Lung (tissue), 12 donors: ENCODE results near the gene IL24. TPM values are rescaled to one million over a fixed set of nuclear protein-coding genes. Genes with fewer than 3 reads are reported as not detected.

Source experiments
- ATAC-seq: fragments of 200-7000 bp; cut with Tn5 transposase; one replicate; pipeline ENCODE4 v1.9.1; 2020; ENCODE audit warnings: moderate number of reproducible peaks; ENCODE audit not compliant: insufficient read depth, low FRiP score
- DNase-seq, 3 donors: peaks; one replicate each; pipeline ENCODE4 v3.0.0-alpha.2; 2013 to 2017
- H3K27ac ChIP-seq, 2 donors: one replicate each; pipeline ENCODE4 v1.5.1; 2013; ENCODE audit warnings: mild to moderate bottlenecking in 2 of 2, moderate library complexity in 2 of 2, control low read depth in 1 of 2, inconsistent platforms in 1 of 2, low read depth in 1 of 2, low read length in 1 of 2
- H3K27me3 ChIP-seq, 3 donors: one replicate each; pipeline ENCODE4 v1.5.1; 2013; ENCODE audit warnings: low read length in 2 of 3; ENCODE audit not compliant: control insufficient read depth in 3 of 3, insufficient read depth in 3 of 3
- H3K36me3 ChIP-seq, 4 donors: one replicate each; pipeline ENCODE4 v1.5.1; 2013; ENCODE audit warnings: low read length in 4 of 4, mild to moderate bottlenecking in 1 of 4, moderate library complexity in 1 of 4; ENCODE audit not compliant: control insufficient read depth in 4 of 4, insufficient read depth in 4 of 4
- H3K4me1 ChIP-seq, 5 donors: one replicate each; pipeline ENCODE4 v1.5.1; 2013; ENCODE audit warnings: low read length in 5 of 5, mild to moderate bottlenecking in 2 of 5, moderate library complexity in 1 of 5; ENCODE audit not compliant: control insufficient read depth in 5 of 5, insufficient read depth in 5 of 5
- H3K4me3 ChIP-seq: one replicate; pipeline ENCODE4 v1.5.1; 2013; ENCODE audit warnings: mild to moderate bottlenecking, control low read depth, moderate library complexity
- H3K9ac ChIP-seq, 2 donors: one replicate each; pipeline ENCODE4 v1.5.1; 2013; ENCODE audit warnings: low read length in 2 of 2, control low read depth in 1 of 2; ENCODE audit not compliant: insufficient read depth in 1 of 2
- H3K9me3 ChIP-seq, 4 donors: one replicate each; pipeline ENCODE4 v1.5.1; 2013; ENCODE audit warnings: low read length in 3 of 4, mild to moderate bottlenecking in 1 of 4, moderate library complexity in 1 of 4; ENCODE audit not compliant: control insufficient read depth in 4 of 4, insufficient read depth in 3 of 4
- CTCF ChIP-seq: IDR thresholded peaks from 2 replicates; pipeline ENCODE4 v1.5.1; 2012; ENCODE audit warnings: mild to moderate bottlenecking; ENCODE audit errors: control extremely low read depth, extremely low read depth
- WGBS, 2 donors: extraction: QIAGEN DNeasy Blood & Tissue Kit; methylation state at CpG; one replicate each; pipeline ENCODE4 v1.1.7; 2013; 5-methylcytosine and 5-hydroxymethylcytosine counted together
- polyA plus RNA-seq, 2 donors: library from polyadenylated mRNA; stranded (reverse); fragments of 200-250 nt; gene quantifications; one replicate each; pipeline ENCODE4 v1.2.1, GENCODE V29; 2013
- total RNA-seq, 2 donors: library from RNA; depleted of rRNA in 1 of 2; stranded (reverse); fragments of >200 nt in 1 of 2; gene quantifications; one replicate each; pipeline ENCODE4 v1.2.1, GENCODE V29; 2014 to 2021
- donor health status: control.
- donor health status: control.
- donor health status: Bipolar disorder and iron deficiency.
- donor health status: healthy.
- donor health status: DM: yes; HTN: yes; CAD: no.

IL24 gene
- total and polyA plus RNA-seq, 4 donors: 0.67 to 8.7 TPM; not detected in 2

- Histone ChIP-seq H3K27ac (no peak overlapping the region), H3K4me3 (no peak overlapping the region), H3K9me3 (no peaks in the 10 kb centered on the region), H3K4me1 (peaks cover 0 to 6% (median 4%) of the 10 kb centered on the region in 5 donors), H3K9ac (no peak overlapping the region), H3K27me3 (peaks cover 0 to 23% (median 11%) of the 10 kb centered on the region in 3 donors), H3K36me3 (no peaks in the 10 kb centered on the region)
- peak; percentile 92 for TF ChIP-seq CTCF
- DNase-seq (peak; percentile 73 to 87 (median 84)), ATAC-seq (no peak)
- WGBS, 2 donors: 25 to 32% methylated on average over 7 of the region's 7 CpGs
These were observed 15.3 kb downstream of the IL24 start for GRCh38 chr1:206912445-206913095.

GRCh38 chr1:206913766-206914537, 16.7 kb downstream of the IL24 start:
- TF ChIP-seq CTCF: no peak
- 73 to 80% methylated on average over 12 of the region's 12 CpGs for WGBS, 2 donors
- no peak for ATAC-seq

GRCh38 chr1:206915030-206915735, 17.9 kb downstream of the IL24 start:
- Histone ChIP-seq H3K36me3 (no peaks in the 10 kb centered on the region), H3K27ac (no peak overlapping the region), H3K27me3 (peaks cover 0 to 10% (median 5%) of the 10 kb centered on the region in 3 donors), H3K9ac (no peak overlapping the region), H3K9me3 (no peaks in the 10 kb centered on the region), H3K4me3 (no peak overlapping the region), H3K4me1 (peaks cover 0 to under 1% (median 0%) of the 10 kb centered on the region in 5 donors)
- WGBS, 2 donors: 79 to 86% methylated on average over 15 of the region's 15 CpGs
- TF ChIP-seq CTCF: no peak
- DNase-seq (no peak), ATAC-seq (no peak)

More at GRCh38 chr1:206913766-206914537, 16.7 kb downstream of the IL24 start:
- H3K9me3 ChIP-seq: no peaks in the 10 kb centered on the region
- peaks cover 0 to 6% (median 2%) of the 10 kb centered on the region in 5 donors for H3K4me1 ChIP-seq
- peaks cover 0 to 15% (median 11%) of the 10 kb centered on the region in 3 donors for H3K27me3 ChIP-seq
- no peak overlapping the region for H3K9ac ChIP-seq
- H3K4me3 ChIP-seq: no peak overlapping the region
- DNase-seq: no peak
- no peaks in the 10 kb centered on the region for H3K36me3 ChIP-seq
- no peak overlapping the region for H3K27ac ChIP-seq
